H7 (cell line): ENCODE results near the gene FBXW10. TPM values are rescaled to one million over a fixed set of nuclear protein-coding genes. Genes with fewer than 3 reads are reported as not detected.

Experiments used
- total RNA-seq: library from RNA; depleted of rRNA; stranded (reverse); fragments of >200 nt; shearing (Covaris generic); gene quantifications from 2 replicates; pipeline ENCODE4 v1.2.3, GENCODE V29; 2014; rRNA removed

FBXW10 gene
- total RNA-seq, 1 experiment from 2014 or later, result not detected

Other genes with a start within 250 kb of the FBXW10 start
- gene TBC1D28, start 99.7 kb upstream of the FBXW10 start, total RNA-seq, result 0.18 TPM in 1 of 2 replicates, not detected in the other
- gene FOXO3B, start 61.7 kb upstream of the FBXW10 start, total RNA-seq, result 5.1 and 8.7 TPM in 2 replicates
- gene TVP23B, start 37.1 kb downstream of the FBXW10 start, total RNA-seq, result 23.7 and 24.2 TPM in 2 replicates
- gene PRPSAP2, start 114.1 kb downstream of the FBXW10 start, total RNA-seq, result 62.9 and 68.6 TPM in 2 replicates
- gene SLC5A10, start 208.1 kb downstream of the FBXW10 start, total RNA-seq, result not detected in 2 replicates